Right cardiac atrium (tissue), 5 donors: ENCODE results near the gene UNK. TPM values are rescaled to one million over a fixed set of nuclear protein-coding genes. Genes with fewer than 3 reads are reported as not detected.

ENCODE experiments used
- ATAC-seq, 2 donors: fragments of 200-7000 bp; cut with Tn5 transposase; one replicate each; pipeline versions ENCODE4 v1.8.0 to v1.9.1; 2020; ENCODE audit warnings: moderate library complexity in 2 of 2, mild to moderate bottlenecking in 1 of 2
- DNase-seq, 3 donors: peaks; one replicate each; pipeline ENCODE4 v3.0.0-alpha.2; 2020
- H3K27ac ChIP-seq: one replicate; pipeline ENCODE4 v1.5.1; 2013; ENCODE audit warnings: mild to moderate bottlenecking, low read length, control low read depth, moderate library complexity
- H3K27me3 ChIP-seq: one replicate; pipeline ENCODE4 v1.6.1; 2013; ENCODE audit not compliant: control insufficient read depth, insufficient read depth
- H3K4me1 ChIP-seq: one replicate; pipeline ENCODE4 v1.6.1; 2013; ENCODE audit warnings: low read length; ENCODE audit not compliant: control insufficient read depth, insufficient read depth
- H3K4me3 ChIP-seq: one replicate; pipeline ENCODE4 v1.5.1; 2013; ENCODE audit warnings: low read length, control low read depth
- H3K9me3 ChIP-seq: one replicate; pipeline ENCODE4 v1.6.1; 2013; ENCODE audit warnings: low read length; ENCODE audit not compliant: control insufficient read depth
- WGBS: extraction: QIAGEN DNeasy Blood & Tissue Kit; methylation state at CpG from one replicate; pipeline ENCODE4 v1.1.7; 2013; 5-methylcytosine and 5-hydroxymethylcytosine counted together
- intact Hi-C, 4 donors: fragments of 100-400 bp; cut with DNase I; formaldehyde crosslinking; loops; one replicate each; pipeline versions ENCODE4 v1.11.0 to v1.14.0; 2022 to 2023
- polyA plus RNA-seq: library from polyadenylated mRNA; stranded (reverse); fragments of 200-250 nt; gene quantifications from one replicate; pipeline ENCODE4 v1.2.3, GENCODE V29; 2013
- total RNA-seq, 4 donors: library from RNA; stranded (reverse); fragmentation: NEBNext Ultra II Directional; extraction: Animal tissue kit (Norgen Biotek cat#: 25700); gene quantifications; one replicate each; pipeline ENCODE4 v1.2.1, GENCODE V29; 2021
- donor health status: healthy with polysubstance abuse.
- donor health status: DM: no; HTN: yes; CAD: no.
- donor health status: DM: no; HTN: no; CAD: no.
- donor health status: DM: no; HTN: yes; CAD: no; lungs with severe emphysema.
- donor health status: DM: yes; HTN: yes; CAD: no.

UNK gene
- total and polyA plus RNA-seq, 5 donors, result 18.2 to 22.5 (median 20.4) TPM

- 93% methylated on average over 3 of the region's 3 CpGs for WGBS
- Histone ChIP-seq H3K27me3 (no peaks in the 10 kb centered on the region), H3K4me1 (peaks cover 2% of the 10 kb centered on the region), H3K27ac (no peak overlapping the region), H3K9me3 (no peaks in the 10 kb centered on the region), H3K4me3 (no peak overlapping the region)
- intact Hi-C loops, result loop anchor here in 1 of 4 donors (10.0 kb wide), 1 partner anchor 132 kb away; the partner anchor contains the start of gene TRIM65
- DNase-seq, result peak in 1 of 3 donors; percentile 22
- no peak for ATAC-seq
These were observed 21.4 kb upstream of the UNK start for GRCh38 chr17:75763269-75763607.

DNA sequence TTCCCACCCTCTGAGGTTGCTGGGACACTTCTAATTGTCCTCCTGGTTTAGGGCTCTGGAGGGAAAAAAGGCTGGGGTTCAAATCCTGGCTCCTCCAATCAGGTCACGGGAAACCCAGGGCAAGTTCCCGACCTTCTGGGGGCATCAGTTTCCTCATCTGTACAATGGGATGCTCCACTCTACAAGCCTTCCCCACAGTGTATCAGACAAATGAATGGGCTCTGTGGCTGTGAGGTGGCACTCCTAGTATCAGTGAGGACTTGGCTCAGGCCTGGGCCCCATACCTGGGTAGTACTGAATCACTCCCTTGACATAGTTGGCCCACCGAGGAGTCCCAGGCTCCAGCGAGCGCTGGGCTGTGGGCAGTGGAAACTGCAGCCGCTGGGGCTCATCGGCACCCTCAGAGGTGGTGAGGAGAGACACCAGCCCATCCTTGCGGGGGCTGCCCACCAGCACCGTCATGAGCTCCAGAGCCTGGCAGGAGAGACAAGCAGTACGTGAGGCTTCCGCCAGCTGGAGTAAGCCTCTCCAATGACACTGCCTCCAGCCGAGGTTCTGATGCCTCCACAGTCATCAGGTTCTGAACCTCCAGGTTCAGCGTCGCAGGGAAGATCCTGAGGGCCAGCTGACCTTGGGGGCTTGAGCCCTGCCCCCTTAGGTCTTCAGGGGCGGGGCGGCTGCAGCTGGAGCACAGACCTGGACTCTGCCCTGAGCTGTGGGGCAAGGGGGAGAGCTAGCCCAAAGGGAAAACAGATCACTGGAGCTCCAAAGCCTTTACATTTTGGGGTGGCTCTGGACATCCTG, 20.8 kb upstream of the UNK start:
- Histone ChIP-seq H3K27ac (no peak overlapping the region), H3K4me1 (peaks cover 2% of the 10 kb centered on the region), H3K27me3 (no peaks in the 10 kb centered on the region), H3K9me3 (no peaks in the 10 kb centered on the region), H3K4me3 (peak overlapping the region; percentile 52)
- ATAC-seq (peak; percentile 2 to 3), DNase-seq (peak in 1 of 3 donors; percentile 43)
- 72% methylated on average over 16 of the region's 16 CpGs for WGBS
- intact Hi-C loops, result loop anchor here in 1 of 4 donors (10.0 kb wide), 1 partner anchor 131 kb away; the partner anchor contains the start of gene TRIM65

GRCh38 chr17:75764417-75764710, 20.2 kb upstream of the UNK start:
- no peak for DNase-seq
- intact Hi-C loops, result loop anchor here in 1 of 4 donors (10.0 kb wide), 1 partner anchor 130 kb away; the partner anchor contains the start of gene TRIM65
- H3K4me1 ChIP-seq, result peaks cover 2% of the 10 kb centered on the region

DNA sequence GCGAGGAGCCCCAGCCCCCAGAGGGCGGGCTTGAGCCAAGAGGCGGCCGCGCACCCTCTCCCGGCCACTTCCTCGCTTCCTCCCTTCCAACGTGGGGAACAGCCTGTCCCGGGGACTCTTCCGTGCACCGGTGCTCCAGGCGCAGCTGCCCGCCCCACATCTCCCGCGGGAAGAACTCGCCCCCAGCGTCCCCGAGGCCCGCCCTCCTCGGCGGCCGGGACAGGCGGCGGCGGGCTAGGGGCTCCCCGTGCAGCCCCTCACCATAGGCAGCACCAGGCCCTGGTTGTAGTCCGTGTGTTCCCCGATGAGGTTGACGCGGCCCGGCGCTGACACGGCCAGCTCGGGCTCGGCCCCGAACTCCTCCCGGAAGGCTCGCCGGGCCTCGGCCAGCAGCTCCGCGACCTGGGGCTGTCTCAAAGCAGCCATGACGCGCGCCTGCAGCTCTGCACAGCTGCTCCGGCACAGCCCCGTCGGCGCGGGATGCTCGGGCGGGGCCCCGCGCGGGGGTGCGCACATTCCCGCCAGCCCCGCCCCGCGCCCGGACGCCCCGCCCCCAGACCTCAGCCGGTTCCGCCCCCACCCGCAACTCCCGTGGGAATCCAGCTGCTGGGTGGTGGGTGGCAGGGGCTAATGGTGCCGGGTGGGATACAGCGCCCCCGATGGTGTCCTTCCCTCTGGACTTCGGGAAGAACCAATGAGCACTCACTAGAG, 19.7 kb upstream of the UNK start, which contains the start of gene GALK1:
GALK1 (minus strand) TSS at position 482 of the 711 bp plus-strand sequence; CDS start at position 426, 56 bp downstream.
- WGBS, result under 1% methylated on average over 71 of the region's 71 CpGs
- intact Hi-C loops, result loop anchor here in 1 of 4 donors (10.0 kb wide), 1 partner anchor 130 kb away; the partner anchor contains the start of gene TRIM65
- Histone ChIP-seq H3K4me1 (peaks cover 2% of the 10 kb centered on the region), H3K27me3 (no peaks in the 10 kb centered on the region), H3K27ac (peak within 1 kb of the TSS; percentile 65), H3K4me3 (peak within 1 kb of the TSS; percentile 52), H3K9me3 (no peaks in the 10 kb centered on the region)
- ATAC-seq (peak; percentile 88 to 92), DNase-seq (peak; percentile 83 to 92 (median 91))

More at GRCh38 chr17:75764417-75764710, 20.2 kb upstream of the UNK start:
- Histone ChIP-seq H3K9me3 (no peaks in the 10 kb centered on the region), H3K4me3 (peak overlapping the region; percentile 52), H3K27me3 (no peaks in the 10 kb centered on the region), H3K27ac (peak overlapping the region; percentile 65)
- no peak for ATAC-seq
- WGBS, result 10% methylated on average over 14 of the region's 14 CpGs

- intact Hi-C loops, result loop anchor here in 1 of 4 donors (10.0 kb wide), 1 partner anchor 129 kb away; the partner anchor contains the start of gene TRIM65
- ATAC-seq, result no peak
- H3K4me1 ChIP-seq, result peaks cover 2% of the 10 kb centered on the region
- DNase-seq, result peak in 1 of 3 donors; percentile 32
- H3K9me3 ChIP-seq, result no peaks in the 10 kb centered on the region
- WGBS, result 91% methylated on average over 4 of the region's 4 CpGs
- H3K4me3 ChIP-seq, result no peak overlapping the region
- H3K27ac ChIP-seq, result no peak overlapping the region
- no peaks in the 10 kb centered on the region for H3K27me3 ChIP-seq
These were observed 18.6 kb upstream of the UNK start for GRCh38 chr17:75765981-75766380.

GRCh38 chr17:75767881-75768280, 16.7 kb upstream of the UNK start:
- intact Hi-C loops, result loop anchor here in 1 of 4 donors (10.0 kb wide), 1 partner anchor 127 kb away; the partner anchor contains the start of gene TRIM65
- 92% methylated on average over 8 of the region's 8 CpGs for WGBS
- ATAC-seq, result no peak

GRCh38 chr17:75769536-75769935, 15.1 kb upstream of the UNK start:
- Histone ChIP-seq H3K27me3 (no peaks in the 10 kb centered on the region), H3K27ac (no peak overlapping the region), H3K4me1 (no peaks in the 10 kb centered on the region), H3K9me3 (no peaks in the 10 kb centered on the region), H3K4me3 (no peak overlapping the region)
- DNase-seq, result no peak
- ATAC-seq, result no peak
- intact Hi-C loops, result loop anchor here in 1 of 4 donors (10.0 kb wide), 1 partner anchor 125 kb away; the partner anchor contains the start of gene TRIM65
- 77% methylated on average over 3 of the region's 3 CpGs for WGBS

More at GRCh38 chr17:75767881-75768280, 16.7 kb upstream of the UNK start:
- H3K4me3 ChIP-seq, result no peak overlapping the region
- H3K9me3 ChIP-seq, result no peaks in the 10 kb centered on the region
- peaks cover 2% of the 10 kb centered on the region for H3K4me1 ChIP-seq
- no peak overlapping the region for H3K27ac ChIP-seq
- H3K27me3 ChIP-seq, result no peaks in the 10 kb centered on the region
- no peak for DNase-seq

DNA sequence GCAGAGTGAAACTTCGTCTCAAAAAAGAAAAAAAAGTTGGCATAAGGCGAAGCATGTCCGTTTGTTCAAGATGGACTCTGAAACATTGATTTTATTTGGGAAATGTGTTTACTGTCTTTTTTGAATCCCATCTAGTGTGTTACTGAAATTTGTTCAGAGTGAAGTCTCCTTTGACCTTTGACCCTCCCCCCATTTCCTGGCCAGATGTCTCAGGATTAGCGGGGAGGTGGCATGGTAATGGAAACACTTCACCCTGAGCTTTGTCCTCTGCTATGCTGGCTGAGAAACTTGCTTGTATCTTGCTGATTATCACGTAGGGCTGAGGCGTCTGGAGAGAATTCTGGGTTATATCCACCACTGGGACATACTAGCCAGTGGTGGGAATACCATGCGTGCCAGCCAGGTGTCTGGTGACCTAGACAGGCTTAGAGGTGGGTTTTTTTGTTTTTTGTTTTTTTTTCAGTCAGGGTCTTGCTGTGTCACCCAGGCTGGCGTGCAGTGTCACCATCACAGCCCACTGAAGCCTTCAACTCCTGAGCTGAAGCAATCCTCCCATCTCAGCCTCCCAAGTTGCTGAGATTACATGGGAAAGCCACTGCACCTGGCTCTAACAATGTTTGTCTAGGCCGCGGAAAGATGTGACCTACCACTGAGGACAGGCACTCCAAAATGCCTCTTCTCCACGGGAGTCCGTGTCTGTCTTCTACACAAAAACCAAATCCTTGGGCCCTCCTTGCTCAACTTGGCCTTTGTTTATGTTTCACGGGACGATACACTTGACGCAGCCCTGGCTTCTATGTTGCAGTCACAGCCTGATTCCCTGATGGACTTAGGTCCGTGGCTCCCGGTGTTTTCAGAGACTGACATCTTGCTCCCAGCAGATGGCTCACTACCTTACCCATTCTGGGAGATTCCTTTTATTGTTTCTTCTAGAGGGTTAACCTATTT, 13.0 kb upstream of the UNK start:
- ATAC-seq, result no peak
- DNase-seq, result no peak
- 69% methylated on average over 17 of the region's 17 CpGs for WGBS
- Histone ChIP-seq H3K9me3 (no peaks in the 10 kb centered on the region), H3K27me3 (no peaks in the 10 kb centered on the region), H3K4me1 (peaks cover 3% of the 10 kb centered on the region), H3K27ac (no peak overlapping the region), H3K4me3 (no peak overlapping the region)
- intact Hi-C loops, result no loop called here

- ATAC-seq (peak in 1 of 2 donors; percentile 2), DNase-seq (peak in 1 of 3 donors; percentile 28)
- intact Hi-C loops, result no loop called here
- Histone ChIP-seq H3K4me3 (no peak overlapping the region), H3K27ac (no peak overlapping the region), H3K27me3 (no peaks in the 10 kb centered on the region), H3K4me1 (peaks cover 3% of the 10 kb centered on the region), H3K9me3 (no peaks in the 10 kb centered on the region)
- WGBS, result 77% methylated on average over 12 of the region's 12 CpGs
These were observed 11.3 kb upstream of the UNK start for GRCh38 chr17:75773121-75773807.
